ENCODE results near the gene SLC26A4.
A peak's percentile ranks its signal among the peaks of the same experiment; 100 is the strongest.

The SLC26A4 gene

DNA sequence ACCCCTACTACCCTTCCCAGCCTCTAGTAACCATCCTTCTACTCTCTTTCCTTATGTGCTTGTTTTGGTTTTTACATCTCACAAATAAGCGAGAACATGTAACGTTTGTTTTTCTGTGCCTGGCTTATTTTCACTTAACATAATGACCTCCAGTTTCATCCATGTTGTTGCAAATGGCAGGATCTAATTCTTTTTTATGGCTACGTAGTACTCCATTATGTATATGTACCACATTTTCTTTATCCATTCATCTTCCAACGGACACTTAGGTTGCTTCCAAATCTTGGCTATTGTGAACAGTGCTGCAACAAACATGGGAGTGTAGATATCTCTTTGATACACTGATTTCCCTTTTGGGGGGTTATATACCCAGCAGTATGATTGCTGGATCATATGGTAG lies 33.6 kb upstream of the SLC26A4 start:
- 100% methylated on average over 3 of the region's 4 CpGs for WGBS (ENCODE audit: insufficient coverage)
- H3K4me1 ChIP-seq (ENCODE audit: control extremely low read depth in 1 of 4, control insufficient read depth in 4 of 4, insufficient read depth in 4 of 4, low read length in 3 of 4), result peaks cover 0 to 14% (median 6%) of the 10 kb centered on the region in 4 experiments
- no peak for DNase-seq
- no peak overlapping the region for H3K4me3 ChIP-seq (ENCODE audit: control insufficient read depth in 1 of 7, extremely low read depth in 1 of 7, insufficient read depth in 4 of 7, low read depth in 2 of 7, low read length in 6 of 7)
- H3K27ac ChIP-seq (ENCODE audit: insufficient read depth in 1 of 2, low read depth in 1 of 2, low read length in 2 of 2, poor library complexity in 1 of 2, severe bottlenecking in 2 of 2), result no peak overlapping the region
- H3K27me3 ChIP-seq (replicated peaks in 2 of 5; ENCODE audit: control insufficient read depth in 4 of 5, insufficient read depth in 5 of 5, low read length in 4 of 5), result no peaks in the 10 kb centered on the region
- no peaks in the 10 kb centered on the region for H3K9me3 ChIP-seq (ENCODE audit: control extremely low read depth in 1 of 5, control insufficient read depth in 4 of 5, insufficient read depth in 2 of 5, low read depth in 1 of 5, low read length in 4 of 5)
- ChIA-PET CTCF (interaction anchor here (1.0 kb wide), 1 partner anchor 90 kb away, joined by 3 read pairs; no protein-coding TSS in a partner anchor), POLR2A (no interaction called here)
- peaks cover 0 to 3% (median 0%) of the 10 kb centered on the region in 4 experiments for H3K36me3 ChIP-seq (ENCODE audit: control insufficient read depth in 4 of 4, insufficient read depth in 4 of 4, low read length in 3 of 4)

GRCh38 chr7:107628461-107629064 lies 32.1 kb upstream of the SLC26A4 start:
- Histone ChIP-seq H3K27me3 (replicated peaks in 2 of 5; ENCODE audit: control insufficient read depth in 4 of 5, insufficient read depth in 5 of 5, low read length in 4 of 5) (no peaks in the 10 kb centered on the region), H3K9me3 (ENCODE audit: control extremely low read depth in 1 of 5, control insufficient read depth in 4 of 5, insufficient read depth in 2 of 5, low read depth in 1 of 5, low read length in 4 of 5) (no peaks in the 10 kb centered on the region), H3K36me3 (ENCODE audit: control insufficient read depth in 4 of 4, insufficient read depth in 4 of 4, low read length in 3 of 4) (no peaks in the 10 kb centered on the region), H3K27ac (ENCODE audit: insufficient read depth in 1 of 2, low read depth in 1 of 2, low read length in 2 of 2, poor library complexity in 1 of 2, severe bottlenecking in 2 of 2) (no peak overlapping the region), H3K4me3 (ENCODE audit: control insufficient read depth in 1 of 7, extremely low read depth in 1 of 7, insufficient read depth in 4 of 7, low read depth in 2 of 7, low read length in 6 of 7) (peak overlapping the region in 1 of 7 experiments; percentile 23), H3K4me1 (ENCODE audit: control extremely low read depth in 1 of 4, control insufficient read depth in 4 of 4, insufficient read depth in 4 of 4, low read length in 3 of 4) (peaks cover 0 to 15% (median 6%) of the 10 kb centered on the region in 4 experiments)
- WGBS (ENCODE audit: insufficient coverage), result 58% methylated on average over 7 of the region's 8 CpGs
- peak; percentile 44 to 87 (median 83) for DNase-seq
- ChIA-PET CTCF (interaction anchor here (0.6 kb wide), 1 partner anchor 247 kb away, joined by 3 read pairs; no protein-coding TSS in a partner anchor), POLR2A (no interaction called here)

GRCh38 chr7:107630342-107630741 lies 30.3 kb upstream of the SLC26A4 start:
- Histone ChIP-seq H3K9me3 (ENCODE audit: control extremely low read depth in 1 of 5, control insufficient read depth in 4 of 5, insufficient read depth in 2 of 5, low read depth in 1 of 5, low read length in 4 of 5) (no peaks in the 10 kb centered on the region), H3K4me3 (ENCODE audit: control insufficient read depth in 1 of 7, extremely low read depth in 1 of 7, insufficient read depth in 4 of 7, low read depth in 2 of 7, low read length in 6 of 7) (no peak overlapping the region), H3K4me1 (ENCODE audit: control extremely low read depth in 1 of 4, control insufficient read depth in 4 of 4, insufficient read depth in 4 of 4, low read length in 3 of 4) (peaks cover 0 to 15% (median 6%) of the 10 kb centered on the region in 4 experiments), H3K36me3 (ENCODE audit: control insufficient read depth in 4 of 4, insufficient read depth in 4 of 4, low read length in 3 of 4) (no peaks in the 10 kb centered on the region), H3K27me3 (replicated peaks in 2 of 5; ENCODE audit: control insufficient read depth in 4 of 5, insufficient read depth in 5 of 5, low read length in 4 of 5) (no peaks in the 10 kb centered on the region), H3K27ac (ENCODE audit: insufficient read depth in 1 of 2, low read depth in 1 of 2, low read length in 2 of 2, poor library complexity in 1 of 2, severe bottlenecking in 2 of 2) (no peak overlapping the region)
- 93% methylated on average over 6 of the region's 8 CpGs for WGBS (ENCODE audit: insufficient coverage)
- POLR2A ChIA-PET, result no interaction called here
- DNase-seq, result no peak
- CTCF ChIA-PET, result no interaction called here

DNA sequence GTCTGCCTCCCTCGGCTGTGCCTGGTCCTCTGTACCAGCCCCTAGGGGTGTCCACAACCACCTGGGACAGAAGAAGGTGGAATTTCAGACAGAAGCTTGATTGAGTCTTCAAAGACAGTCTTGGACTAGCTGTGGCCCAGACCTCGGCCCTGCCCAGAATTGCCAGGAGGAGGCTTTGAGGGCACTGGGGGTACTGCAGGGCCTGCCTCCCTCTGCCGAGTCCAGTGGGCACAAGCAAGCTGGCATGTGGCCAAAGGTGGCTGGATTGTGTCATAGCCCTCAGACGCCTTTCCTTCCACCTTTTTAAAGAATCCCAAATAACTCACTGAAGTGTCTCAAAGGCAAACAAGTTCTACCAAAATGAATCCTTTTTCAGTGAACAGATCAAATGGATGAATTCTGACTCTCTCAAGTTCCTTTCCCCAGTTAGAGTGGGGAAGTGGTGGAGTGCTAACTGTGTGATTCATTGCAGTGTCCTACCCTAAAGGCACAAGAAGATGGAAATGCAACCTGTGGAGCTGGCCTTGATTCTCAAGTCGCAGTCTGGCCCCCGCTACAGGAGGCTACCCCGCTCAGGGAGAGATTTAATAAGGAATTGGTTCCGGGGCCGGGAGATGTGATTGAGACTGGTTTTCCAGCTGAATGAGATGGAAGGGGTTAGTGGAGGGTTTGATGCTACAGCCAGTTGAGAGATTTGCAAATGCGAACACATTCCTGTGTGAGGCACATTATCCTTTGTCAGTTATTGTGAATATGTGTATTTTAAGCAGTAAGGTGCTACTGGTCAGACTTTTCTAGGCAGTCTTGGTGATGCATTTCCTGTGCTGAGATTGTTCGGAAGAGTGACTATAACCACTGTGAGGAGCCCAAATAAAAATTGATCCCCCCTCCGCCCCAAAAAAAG lies 28.8 kb upstream of the SLC26A4 start:
- ChIA-PET CTCF (interaction anchor here (0.6 to 1.2 kb wide), 3 partner anchors 13 to 44 kb away, joined by 3 to 4 read pairs (median 4); no protein-coding TSS in a partner anchor), POLR2A (no interaction called here)
- DNase-seq, result peak in 2 of 3 donors; percentile 6 to 14
- Histone ChIP-seq H3K4me3 (ENCODE audit: control insufficient read depth in 1 of 7, extremely low read depth in 1 of 7, insufficient read depth in 4 of 7, low read depth in 2 of 7, low read length in 6 of 7) (no peak overlapping the region), H3K27me3 (replicated peaks in 2 of 5; ENCODE audit: control insufficient read depth in 4 of 5, insufficient read depth in 5 of 5, low read length in 4 of 5) (no peaks in the 10 kb centered on the region), H3K9me3 (ENCODE audit: control extremely low read depth in 1 of 5, control insufficient read depth in 4 of 5, insufficient read depth in 2 of 5, low read depth in 1 of 5, low read length in 4 of 5) (no peaks in the 10 kb centered on the region), H3K27ac (ENCODE audit: insufficient read depth in 1 of 2, low read depth in 1 of 2, low read length in 2 of 2, poor library complexity in 1 of 2, severe bottlenecking in 2 of 2) (no peak overlapping the region), H3K36me3 (ENCODE audit: control insufficient read depth in 4 of 4, insufficient read depth in 4 of 4, low read length in 3 of 4) (no peaks in the 10 kb centered on the region), H3K4me1 (ENCODE audit: control extremely low read depth in 1 of 4, control insufficient read depth in 4 of 4, insufficient read depth in 4 of 4, low read length in 3 of 4) (peaks cover 0 to 15% (median 6%) of the 10 kb centered on the region in 4 experiments)
- WGBS (ENCODE audit: insufficient coverage), result 98% methylated on average over 11 of the region's 12 CpGs

GRCh38 chr7:107632492-107632865 lies 28.1 kb upstream of the SLC26A4 start:
- Histone ChIP-seq H3K27ac (ENCODE audit: insufficient read depth in 1 of 2, low read depth in 1 of 2, low read length in 2 of 2, poor library complexity in 1 of 2, severe bottlenecking in 2 of 2) (no peak overlapping the region), H3K27me3 (replicated peaks in 2 of 5; ENCODE audit: control insufficient read depth in 4 of 5, insufficient read depth in 5 of 5, low read length in 4 of 5) (no peaks in the 10 kb centered on the region), H3K4me3 (ENCODE audit: control insufficient read depth in 1 of 7, extremely low read depth in 1 of 7, insufficient read depth in 4 of 7, low read depth in 2 of 7, low read length in 6 of 7) (no peak overlapping the region), H3K36me3 (ENCODE audit: control insufficient read depth in 4 of 4, insufficient read depth in 4 of 4, low read length in 3 of 4) (no peaks in the 10 kb centered on the region), H3K4me1 (ENCODE audit: control extremely low read depth in 1 of 4, control insufficient read depth in 4 of 4, insufficient read depth in 4 of 4, low read length in 3 of 4) (peaks cover 0 to 15% (median 6%) of the 10 kb centered on the region in 4 experiments), H3K9me3 (ENCODE audit: control extremely low read depth in 1 of 5, control insufficient read depth in 4 of 5, insufficient read depth in 2 of 5, low read depth in 1 of 5, low read length in 4 of 5) (no peaks in the 10 kb centered on the region)
- WGBS (ENCODE audit: insufficient coverage), result 40% methylated on average over 1 of the region's 2 CpGs
- no peak for DNase-seq
- ChIA-PET POLR2A (no interaction called here), CTCF (interaction anchor here (0.6 to 1.2 kb wide), 3 partner anchors 13 to 45 kb away, joined by 3 to 4 read pairs (median 4); no protein-coding TSS in a partner anchor)

GRCh38 chr7:107638594-107638993 lies 22.0 kb upstream of the SLC26A4 start:
- H3K4me3 ChIP-seq (ENCODE audit: control insufficient read depth in 1 of 7, extremely low read depth in 1 of 7, insufficient read depth in 4 of 7, low read depth in 2 of 7, low read length in 6 of 7), result no peak overlapping the region
- H3K36me3 ChIP-seq (ENCODE audit: control insufficient read depth in 4 of 4, insufficient read depth in 4 of 4, low read length in 3 of 4), result no peaks in the 10 kb centered on the region
- peak; percentile 10 to 68 (median 59) for DNase-seq
- CTCF ChIA-PET, result interaction anchor here (1.0 to 1.8 kb wide), 2 partner anchors 15 to 19 kb away, joined by 3 to 4 read pairs; no protein-coding TSS in a partner anchor
- peaks cover 5 to 8% (median 8%) of the 10 kb centered on the region in 4 experiments for H3K4me1 ChIP-seq (ENCODE audit: control extremely low read depth in 1 of 4, control insufficient read depth in 4 of 4, insufficient read depth in 4 of 4, low read length in 3 of 4)
- no peaks in the 10 kb centered on the region for H3K27me3 ChIP-seq (replicated peaks in 2 of 5; ENCODE audit: control insufficient read depth in 4 of 5, insufficient read depth in 5 of 5, low read length in 4 of 5)
- 38% methylated on average over 1 of the region's 1 CpG for WGBS (ENCODE audit: insufficient coverage)
- no peaks in the 10 kb centered on the region for H3K9me3 ChIP-seq (ENCODE audit: control extremely low read depth in 1 of 5, control insufficient read depth in 4 of 5, insufficient read depth in 2 of 5, low read depth in 1 of 5, low read length in 4 of 5)
- no peak overlapping the region for H3K27ac ChIP-seq (ENCODE audit: insufficient read depth in 1 of 2, low read depth in 1 of 2, low read length in 2 of 2, poor library complexity in 1 of 2, severe bottlenecking in 2 of 2)
- POLR2A ChIA-PET, result interaction anchor here (0.9 kb wide), 1 partner anchor 105 kb away, joined by 4 read pairs; no protein-coding TSS in a partner anchor
